ENCODE measurements around the gene KAT6B.

Gene KAT6B

DNA sequence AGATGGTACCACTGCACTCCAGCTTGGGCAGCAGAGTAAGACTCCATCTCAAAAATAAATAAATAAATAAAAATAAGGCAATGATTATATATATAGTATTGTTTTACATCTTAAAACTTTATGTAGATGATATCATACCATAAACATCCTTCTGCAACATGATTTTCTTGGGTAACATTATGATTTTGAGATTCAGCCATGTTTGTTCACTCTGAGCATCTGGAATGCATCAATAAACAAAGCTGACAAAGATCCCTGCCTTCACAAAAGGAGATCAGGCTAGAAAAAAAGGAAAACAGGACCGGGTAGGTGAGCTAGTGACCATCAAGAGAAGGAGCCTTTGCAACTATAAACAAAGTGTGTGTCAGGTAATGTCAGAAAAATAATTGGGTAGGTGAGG is 31.9 kb upstream of the KAT6B start:
- TF ChIP-seq, protein P1, sequence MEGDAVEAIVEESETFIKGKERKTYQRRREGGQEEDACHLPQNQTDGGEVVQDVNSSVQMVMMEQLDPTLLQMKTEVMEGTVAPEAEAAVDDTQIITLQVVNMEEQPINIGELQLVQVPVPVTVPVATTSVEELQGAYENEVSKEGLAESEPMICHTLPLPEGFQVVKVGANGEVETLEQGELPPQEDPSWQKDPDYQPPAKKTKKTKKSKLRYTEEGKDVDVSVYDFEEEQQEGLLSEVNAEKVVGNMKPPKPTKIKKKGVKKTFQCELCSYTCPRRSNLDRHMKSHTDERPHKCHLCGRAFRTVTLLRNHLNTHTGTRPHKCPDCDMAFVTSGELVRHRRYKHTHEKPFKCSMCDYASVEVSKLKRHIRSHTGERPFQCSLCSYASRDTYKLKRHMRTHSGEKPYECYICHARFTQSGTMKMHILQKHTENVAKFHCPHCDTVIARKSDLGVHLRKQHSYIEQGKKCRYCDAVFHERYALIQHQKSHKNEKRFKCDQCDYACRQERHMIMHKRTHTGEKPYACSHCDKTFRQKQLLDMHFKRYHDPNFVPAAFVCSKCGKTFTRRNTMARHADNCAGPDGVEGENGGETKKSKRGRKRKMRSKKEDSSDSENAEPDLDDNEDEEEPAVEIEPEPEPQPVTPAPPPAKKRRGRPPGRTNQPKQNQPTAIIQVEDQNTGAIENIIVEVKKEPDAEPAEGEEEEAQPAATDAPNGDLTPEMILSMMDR (IDR thresholded peaks at IDR 0.05; ENCODE audit: insufficient read depth, missing control alignments): no peak
- FAIRE-seq: no peak

DNA sequence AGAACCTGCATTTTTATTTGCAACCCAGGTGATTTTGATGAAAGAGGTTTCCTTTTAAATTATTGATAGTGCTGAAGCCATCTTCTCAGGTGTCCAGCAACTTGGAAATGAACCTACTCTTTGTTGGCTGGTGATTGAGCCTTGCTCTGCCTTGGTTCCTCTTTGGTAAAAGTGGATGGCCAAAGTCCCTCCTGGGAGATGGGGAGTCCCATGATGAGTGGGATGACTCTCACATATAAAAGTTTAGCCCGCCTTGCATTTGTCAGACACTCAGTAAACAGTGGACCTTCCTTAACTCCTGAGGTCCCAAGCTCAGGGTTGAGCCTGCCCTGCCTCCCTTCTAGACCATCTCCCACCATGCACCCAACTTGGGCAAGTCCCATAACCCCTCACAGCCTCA is 28.9 kb upstream of the KAT6B start:
- FAIRE-seq (no peak), DNase-seq (ENCODE audit: insufficient read length, low spot score) (no peak)
- TF ChIP-seq, protein P1 (IDR thresholded peaks at IDR 0.05; ENCODE audit: insufficient read depth, missing control alignments): no peak

More for the DNA sequence above, 31.9 kb upstream of the KAT6B start:
- no peak for DNase-seq (ENCODE audit: insufficient read length, low spot score)

- TF ChIP-seq, protein P1 (IDR thresholded peaks at IDR 0.05; ENCODE audit: insufficient read depth, missing control alignments): no peak
- FAIRE-seq (no peak), DNase-seq (ENCODE audit: insufficient read length, low spot score) (no peak)
Measured at GRCh38 chr10:74799721-74800221, 26.6 kb upstream of the KAT6B start.

DNA sequence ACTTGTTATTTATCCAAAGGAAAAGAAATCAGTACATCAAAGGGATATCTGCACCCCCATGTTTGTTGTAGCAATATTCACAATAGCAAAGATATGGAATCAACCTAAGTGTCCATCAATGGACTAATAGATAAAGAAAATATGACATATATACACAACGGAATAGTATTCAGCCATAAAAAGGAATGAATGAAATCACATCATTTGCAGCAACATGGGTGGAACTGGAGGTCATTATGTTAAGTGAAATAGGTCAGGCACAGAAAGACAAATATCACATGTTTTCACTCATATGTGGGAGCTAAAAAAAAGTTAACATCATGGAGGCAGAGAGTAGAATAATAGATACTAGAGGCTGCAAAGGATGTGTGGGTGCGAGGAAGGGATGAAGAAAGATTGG is 25.0 kb upstream of the KAT6B start:
- DNase-seq (ENCODE audit: insufficient read length, low spot score) (no peak), FAIRE-seq (no peak)
- TF ChIP-seq, protein P1 (IDR thresholded peaks at IDR 0.05; ENCODE audit: insufficient read depth, missing control alignments): no peak

DNA sequence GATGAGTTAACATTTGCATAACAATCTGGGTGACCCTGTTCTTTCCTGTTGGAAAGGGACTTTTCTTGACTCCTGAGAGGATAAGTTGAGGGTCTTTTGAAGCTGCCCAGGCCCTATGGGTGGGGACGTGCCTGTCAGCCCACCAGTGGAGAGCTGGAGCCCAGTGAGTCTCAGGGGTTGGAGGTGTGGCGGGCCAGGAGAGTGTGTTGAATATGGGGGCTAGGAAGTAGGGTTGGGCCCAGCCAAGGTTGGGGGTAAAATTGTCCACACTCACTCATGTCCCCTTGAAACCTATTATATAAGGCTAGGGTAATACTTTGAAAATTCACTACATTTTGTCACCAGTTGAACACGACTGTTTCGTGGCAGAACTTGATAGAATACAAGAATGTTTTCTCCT is 17.9 kb upstream of the KAT6B start:
- FAIRE-seq: no peak
- TF ChIP-seq, protein P1 (IDR thresholded peaks at IDR 0.05; ENCODE audit: insufficient read depth, missing control alignments): no peak
- no peak for DNase-seq (ENCODE audit: insufficient read length, low spot score)

- no peak for FAIRE-seq
- TF ChIP-seq, protein P1 (IDR thresholded peaks at IDR 0.05; ENCODE audit: insufficient read depth, missing control alignments): no peak
Measured at GRCh38 chr10:74810087-74810486, 16.3 kb upstream of the KAT6B start.

GRCh38 chr10:74813381-74814259 is 12.8 kb upstream of the KAT6B start:
- TF ChIP-seq, protein P1 (IDR thresholded peaks at IDR 0.05; ENCODE audit: insufficient read depth, missing control alignments): no peak

More at GRCh38 chr10:74810087-74810486, 16.3 kb upstream of the KAT6B start:
- DNase-seq (ENCODE audit: insufficient read length, low spot score): no peak

More at GRCh38 chr10:74813381-74814259, 12.8 kb upstream of the KAT6B start:
- DNase-seq (ENCODE audit: insufficient read length, low spot score): no peak
- FAIRE-seq: no peak

All from D721Med (cell line).